ENCODE results near the gene SPATA16.

Gene SPATA16

DNA sequence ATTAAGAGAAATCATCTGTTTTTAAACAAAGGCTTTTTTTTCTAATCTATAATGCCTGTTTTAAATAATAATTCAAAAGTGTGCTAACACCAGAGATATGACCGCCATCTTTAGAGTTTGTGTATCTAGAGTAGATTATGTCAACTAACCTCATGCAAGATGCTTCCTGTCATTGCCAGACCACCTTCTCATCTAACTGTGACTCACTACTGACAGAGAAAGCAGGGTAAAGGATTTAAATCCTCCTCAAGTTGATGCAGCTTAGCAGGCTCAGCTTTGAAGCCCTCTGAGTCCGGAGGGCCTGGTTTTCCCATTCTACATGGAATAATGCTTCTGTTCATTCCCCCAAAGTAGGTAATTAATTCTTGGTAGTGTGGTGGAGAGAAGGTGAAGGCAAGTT lies 282.0 kb downstream of the SPATA16 start:
- intact Hi-C loops (cut with DNase I; ENCODE audit: low total_unique reads): no loop called here
- TF ChIP-seq, protein P1, sequence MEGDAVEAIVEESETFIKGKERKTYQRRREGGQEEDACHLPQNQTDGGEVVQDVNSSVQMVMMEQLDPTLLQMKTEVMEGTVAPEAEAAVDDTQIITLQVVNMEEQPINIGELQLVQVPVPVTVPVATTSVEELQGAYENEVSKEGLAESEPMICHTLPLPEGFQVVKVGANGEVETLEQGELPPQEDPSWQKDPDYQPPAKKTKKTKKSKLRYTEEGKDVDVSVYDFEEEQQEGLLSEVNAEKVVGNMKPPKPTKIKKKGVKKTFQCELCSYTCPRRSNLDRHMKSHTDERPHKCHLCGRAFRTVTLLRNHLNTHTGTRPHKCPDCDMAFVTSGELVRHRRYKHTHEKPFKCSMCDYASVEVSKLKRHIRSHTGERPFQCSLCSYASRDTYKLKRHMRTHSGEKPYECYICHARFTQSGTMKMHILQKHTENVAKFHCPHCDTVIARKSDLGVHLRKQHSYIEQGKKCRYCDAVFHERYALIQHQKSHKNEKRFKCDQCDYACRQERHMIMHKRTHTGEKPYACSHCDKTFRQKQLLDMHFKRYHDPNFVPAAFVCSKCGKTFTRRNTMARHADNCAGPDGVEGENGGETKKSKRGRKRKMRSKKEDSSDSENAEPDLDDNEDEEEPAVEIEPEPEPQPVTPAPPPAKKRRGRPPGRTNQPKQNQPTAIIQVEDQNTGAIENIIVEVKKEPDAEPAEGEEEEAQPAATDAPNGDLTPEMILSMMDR (IDR thresholded peaks at IDR 0.05): no peak
- H3K27ac ChIP-seq: no peak overlapping the region
- H3K36me3 ChIP-seq: no peaks in the 10 kb centered on the region
- no peaks in the 10 kb centered on the region for H3K9me3 ChIP-seq
- H3K4me1 ChIP-seq: peaks cover 0 to 5% (median 0%) of the 10 kb centered on the region in 4 donors
- no peak for DNase-seq
- no peaks in the 10 kb centered on the region for H3K27me3 ChIP-seq
- H3K4me3 ChIP-seq: no peak overlapping the region

DNA sequence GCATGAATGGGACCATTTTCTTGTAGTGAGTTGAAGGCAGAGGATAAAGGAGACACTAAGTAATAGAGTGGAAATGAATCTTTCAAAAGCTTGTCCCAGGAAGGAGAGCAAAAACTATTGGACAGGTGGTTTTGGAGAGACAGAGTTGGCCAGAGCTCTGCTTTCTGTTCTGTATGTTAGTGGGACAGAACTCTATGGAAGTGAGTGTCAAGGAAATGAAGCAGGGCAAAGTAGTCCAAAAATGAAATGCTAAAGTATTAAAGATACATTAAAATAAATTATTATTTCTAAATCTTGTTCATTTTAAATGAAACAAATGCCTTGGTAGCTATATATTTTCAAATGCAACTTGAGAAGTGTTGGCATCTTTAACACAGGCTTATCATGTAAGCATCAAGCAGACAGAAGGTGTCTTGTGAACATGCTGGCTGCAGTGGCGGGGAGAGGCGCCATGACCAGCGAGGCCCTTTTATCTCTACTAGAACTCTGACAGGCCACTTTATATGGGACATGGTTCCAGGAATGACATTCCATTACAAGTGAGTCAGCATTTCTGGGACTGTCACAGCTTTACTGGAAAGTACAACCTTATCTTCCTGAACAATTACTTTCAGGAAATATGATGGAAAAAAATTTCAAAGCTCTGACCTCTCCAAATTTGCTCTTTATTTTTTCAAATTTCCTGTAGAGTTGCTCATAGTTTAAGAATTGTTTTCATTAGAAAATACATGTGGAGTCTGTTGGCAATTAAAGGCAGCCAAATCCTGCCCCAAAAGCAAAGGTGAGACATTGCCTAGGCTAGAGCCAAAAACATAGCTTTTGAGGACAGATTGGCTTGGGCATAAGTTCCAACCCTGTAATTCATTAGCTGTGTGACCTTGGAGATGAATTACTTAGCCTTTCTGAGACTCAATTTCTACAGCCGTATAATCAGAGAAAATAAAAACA lies 284.0 kb downstream of the SPATA16 start:
- intact Hi-C loops (cut with DNase I; ENCODE audit: low total_unique reads): no loop called here
- TF ChIP-seq, protein P1 (IDR thresholded peaks at IDR 0.05): no peak
- Histone ChIP-seq H3K27ac (no peak overlapping the region), H3K4me1 (peaks cover 0 to 5% (median 0%) of the 10 kb centered on the region in 4 donors), H3K4me3 (no peak overlapping the region), H3K36me3 (no peaks in the 10 kb centered on the region), H3K9me3 (no peaks in the 10 kb centered on the region), H3K27me3 (no peaks in the 10 kb centered on the region)
- no peak for DNase-seq

DNA sequence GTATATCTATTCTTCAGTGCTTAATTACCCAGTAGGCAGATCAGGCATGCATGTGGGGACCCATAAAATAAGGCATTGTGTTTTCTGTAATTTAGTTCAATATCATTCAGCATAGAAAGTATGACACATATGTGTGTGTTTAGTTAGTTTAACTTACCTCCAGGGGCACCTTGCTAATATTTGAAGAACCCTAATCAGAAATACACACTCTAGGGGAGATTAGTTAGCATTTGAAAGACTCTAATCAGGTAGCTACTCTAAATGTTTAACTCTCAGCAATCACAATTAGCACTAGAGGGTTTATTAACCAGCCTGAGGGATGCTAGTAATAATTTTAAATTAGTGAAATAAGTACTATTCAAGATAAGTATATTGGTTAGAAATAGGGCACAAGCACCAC lies 286.0 kb downstream of the SPATA16 start:
- intact Hi-C loops (cut with DNase I; ENCODE audit: low total_unique reads): no loop called here
- DNase-seq: no peak
- peaks cover 0 to 5% (median 0%) of the 10 kb centered on the region in 4 donors for H3K4me1 ChIP-seq
- no peaks in the 10 kb centered on the region for H3K36me3 ChIP-seq
- no peak overlapping the region for H3K4me3 ChIP-seq
- H3K27me3 ChIP-seq: no peaks in the 10 kb centered on the region
- no peak overlapping the region for H3K27ac ChIP-seq
- TF ChIP-seq, protein P1 (IDR thresholded peaks at IDR 0.05): no peak
- H3K9me3 ChIP-seq: no peaks in the 10 kb centered on the region

DNA sequence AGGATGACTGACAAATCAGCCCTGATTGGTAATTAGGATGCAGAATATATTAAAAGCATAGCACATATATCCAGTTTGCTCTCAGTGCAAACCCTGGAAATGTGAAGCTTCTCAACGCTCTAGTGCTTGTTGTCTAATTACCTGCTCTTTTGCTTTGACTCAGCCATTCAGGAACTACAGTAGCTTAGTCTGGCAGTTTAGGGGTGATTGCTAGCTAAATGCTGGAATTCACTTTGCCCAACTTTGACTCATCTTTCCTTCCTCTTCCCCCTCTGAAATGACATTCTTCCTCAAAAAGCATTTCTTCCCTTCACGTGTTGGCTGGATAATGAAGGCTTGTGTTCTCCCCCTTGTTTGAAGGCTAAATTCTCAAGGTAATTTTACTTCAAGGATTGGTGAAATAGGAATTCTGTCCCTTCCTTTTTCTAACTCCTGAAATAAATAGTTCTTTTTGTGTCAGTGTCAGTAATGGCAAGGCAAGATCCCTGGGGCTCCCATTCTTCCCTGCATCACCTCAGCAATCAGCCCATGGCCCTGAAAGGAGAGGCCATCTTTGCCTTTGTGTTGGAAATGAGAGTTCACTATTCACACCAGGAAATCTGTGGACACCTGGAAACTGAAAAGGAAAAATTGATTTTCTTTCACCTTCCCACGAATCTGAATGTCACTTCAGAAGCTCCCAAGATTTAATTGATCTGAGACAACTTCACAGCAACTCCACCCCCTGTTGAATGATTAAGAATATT lies 286.9 kb downstream of the SPATA16 start:
- intact Hi-C loops (cut with DNase I; ENCODE audit: low total_unique reads): no loop called here
- Histone ChIP-seq H3K9me3 (no peaks in the 10 kb centered on the region), H3K4me3 (no peak overlapping the region), H3K27me3 (no peaks in the 10 kb centered on the region), H3K4me1 (peaks cover 0 to 5% (median 0%) of the 10 kb centered on the region in 4 donors), H3K27ac (no peak overlapping the region), H3K36me3 (no peaks in the 10 kb centered on the region)
- DNase-seq: no peak
- TF ChIP-seq, protein P1 (IDR thresholded peaks at IDR 0.05): no peak

DNA sequence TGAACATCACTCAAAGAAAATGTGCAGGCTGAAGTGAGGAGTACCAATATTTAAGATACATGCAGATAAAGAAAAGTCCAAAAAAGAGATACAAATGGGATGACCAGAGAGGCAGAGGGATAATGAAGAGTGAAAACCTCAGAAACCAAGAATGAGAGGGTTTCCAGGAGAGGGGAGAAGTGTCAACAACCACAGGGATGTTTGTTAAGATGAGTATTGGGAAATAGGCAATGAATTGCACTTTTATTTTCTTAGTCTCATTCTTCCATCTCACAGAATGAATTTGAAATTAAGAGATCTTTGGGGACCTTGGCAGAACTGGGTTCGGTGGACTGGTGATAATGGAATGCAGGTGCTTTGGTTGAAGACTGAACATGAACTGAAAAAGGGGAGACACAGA lies 288.0 kb downstream of the SPATA16 start:
- H3K27me3 ChIP-seq: no peaks in the 10 kb centered on the region
- H3K9me3 ChIP-seq: no peaks in the 10 kb centered on the region
- H3K4me1 ChIP-seq: peaks cover 0 to 5% (median 0%) of the 10 kb centered on the region in 4 donors
- H3K27ac ChIP-seq: no peak overlapping the region
- H3K4me3 ChIP-seq: no peak overlapping the region
- H3K36me3 ChIP-seq: no peaks in the 10 kb centered on the region
- intact Hi-C loops (cut with DNase I; ENCODE audit: low total_unique reads): no loop called here
- TF ChIP-seq, protein P1 (IDR thresholded peaks at IDR 0.05): no peak
- DNase-seq: no peak

Data from tibial artery (tissue), 4 donors.